Measurements from ENCODE around the gene CCDC60. TPM values are rescaled to one million over a fixed set of nuclear protein-coding genes. Genes with fewer than 3 reads are reported as not detected.

The CCDC60 gene
- polyA plus RNA-seq, 3 donors: not detected

- H3K36me3 Mint-ChIP-seq: no peaks in the 10 kb centered on the region
- 85% methylated on average over 5 of the region's 7 CpGs for WGBS (ENCODE audit: insufficient coverage)
- Histone ChIP-seq H3K79me2 (ENCODE audit: insufficient read depth, low read length) (no peaks in the 10 kb centered on the region), H3K9me3 (replicated peaks in 1 of 2; ENCODE audit: control insufficient read depth in 1 of 2, insufficient read depth in 1 of 2, low read length in 2 of 2) (no peaks in the 10 kb centered on the region), H3K27me3 (ENCODE audit: control insufficient read depth in 2 of 2, insufficient read depth in 2 of 2, low read length in 2 of 2) (no peaks in the 10 kb centered on the region), H3K9ac (ENCODE audit: insufficient read depth, low read length, poor library complexity, severe bottlenecking) (no peak overlapping the region), H3K27ac (ENCODE audit: low read depth in 1 of 2, low read length in 2 of 2) (no peak overlapping the region), H3K36me3 (replicated peaks in 1 of 2; ENCODE audit: control insufficient read depth in 1 of 2, insufficient read depth in 2 of 2, low read length in 2 of 2) (no peaks in the 10 kb centered on the region), H4K20me1 (ENCODE audit: insufficient read depth, low read length) (no peaks in the 10 kb centered on the region), H3K4me3 (replicated peaks in 1 of 3; ENCODE audit: low read depth in 2 of 3, low read length in 3 of 3) (no peak overlapping the region), H2AFZ (ENCODE audit: insufficient read depth, low read depth, low read length, poor library complexity, severe bottlenecking) (no peak overlapping the region), H3K4me1 (ENCODE audit: control insufficient read depth in 1 of 2, insufficient read depth in 2 of 2, low read length in 2 of 2) (peaks cover 5 to 24% of the 10 kb centered on the region in 2 donors), H3K4me2 (replicated peaks; ENCODE audit: extremely low read depth, low read length, poor library complexity, severe bottlenecking) (no peak overlapping the region)
- H3K27me3 Mint-ChIP-seq (ENCODE audit: low read depth in 3 of 3): peaks cover 0 to 4% (median 2%) of the 10 kb centered on the region in 3 donors
- no peak overlapping the region for H3K27ac Mint-ChIP-seq
- H3K4me1 Mint-ChIP-seq: peaks cover 28% of the 10 kb centered on the region
- TF ChIP-seq CTCF (IDR thresholded peaks at IDR 0.05): no peak
- no peak overlapping the region for H3K4me3 Mint-ChIP-seq
- peaks cover 0 to 9% (median 0%) of the 10 kb centered on the region in 7 donors for H3K9me3 Mint-ChIP-seq
- no peak for DNase-seq
- intact Hi-C loops (cut with micrococcal nuclease): no loop called here
Observed at GRCh38 chr12:119372540-119372939, 38.0 kb downstream of the CCDC60 start.

GRCh38 chr12:119373001-119373400 lies 38.5 kb downstream of the CCDC60 start:
- TF ChIP-seq CTCF (IDR thresholded peaks at IDR 0.05): no peak
- Histone ChIP-seq H4K20me1 (ENCODE audit: insufficient read depth, low read length) (no peaks in the 10 kb centered on the region), H3K9ac (ENCODE audit: insufficient read depth, low read length, poor library complexity, severe bottlenecking) (no peak overlapping the region), H3K4me2 (replicated peaks; ENCODE audit: extremely low read depth, low read length, poor library complexity, severe bottlenecking) (no peak overlapping the region), H3K79me2 (ENCODE audit: insufficient read depth, low read length) (no peaks in the 10 kb centered on the region), H3K27ac (ENCODE audit: low read depth in 1 of 2, low read length in 2 of 2) (no peak overlapping the region), H3K9me3 (replicated peaks in 1 of 2; ENCODE audit: control insufficient read depth in 1 of 2, insufficient read depth in 1 of 2, low read length in 2 of 2) (no peaks in the 10 kb centered on the region), H3K4me3 (replicated peaks in 1 of 3; ENCODE audit: low read depth in 2 of 3, low read length in 3 of 3) (no peak overlapping the region), H2AFZ (ENCODE audit: insufficient read depth, low read depth, low read length, poor library complexity, severe bottlenecking) (no peak overlapping the region), H3K27me3 (ENCODE audit: control insufficient read depth in 2 of 2, insufficient read depth in 2 of 2, low read length in 2 of 2) (no peaks in the 10 kb centered on the region), H3K4me1 (ENCODE audit: control insufficient read depth in 1 of 2, insufficient read depth in 2 of 2, low read length in 2 of 2) (peaks cover 5 to 24% of the 10 kb centered on the region in 2 donors), H3K36me3 (replicated peaks in 1 of 2; ENCODE audit: control insufficient read depth in 1 of 2, insufficient read depth in 2 of 2, low read length in 2 of 2) (no peaks in the 10 kb centered on the region)
- intact Hi-C loops (cut with micrococcal nuclease): no loop called here
- WGBS (ENCODE audit: insufficient coverage): 80% methylated on average over 1 of the region's 3 CpGs
- DNase-seq: no peak
- H3K36me3 Mint-ChIP-seq: no peaks in the 10 kb centered on the region
- peaks cover 0 to 4% (median 2%) of the 10 kb centered on the region in 3 donors for H3K27me3 Mint-ChIP-seq (ENCODE audit: low read depth in 3 of 3)
- no peak overlapping the region for H3K4me3 Mint-ChIP-seq
- H3K27ac Mint-ChIP-seq: no peak overlapping the region
- peaks cover 0 to 9% (median 0%) of the 10 kb centered on the region in 7 donors for H3K9me3 Mint-ChIP-seq
- peaks cover 28% of the 10 kb centered on the region for H3K4me1 Mint-ChIP-seq

Data from CD14-positive monocyte (primary cell).